Measurements from ENCODE around the gene LILRA2.
"Not testable (repeated sequence)": the region's sequence is repeated elsewhere in the genome, so short reads cannot be mapped to it uniquely, and the experiment has no call there.

Gene LILRA2

DNA sequence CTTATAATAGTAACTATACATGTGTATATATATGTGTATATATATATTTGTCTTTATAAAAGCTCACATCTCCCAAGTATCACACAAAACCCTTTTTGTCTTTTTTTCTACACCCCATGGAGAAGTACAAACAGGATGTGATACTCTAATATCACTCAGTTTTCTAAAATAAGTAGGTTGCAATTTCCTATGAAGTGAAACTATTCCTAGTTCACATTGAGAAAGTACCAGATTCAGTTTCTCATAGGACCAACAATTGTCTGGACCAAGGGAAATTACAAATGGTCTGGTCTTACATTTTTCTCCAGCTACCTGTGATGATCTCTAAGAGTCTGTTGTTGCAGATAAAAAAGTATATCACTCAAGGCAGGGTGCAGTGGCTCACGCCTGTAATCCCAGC, 38.8 kb downstream of the LILRA2 start:
- DNase-seq: no peak

DNA sequence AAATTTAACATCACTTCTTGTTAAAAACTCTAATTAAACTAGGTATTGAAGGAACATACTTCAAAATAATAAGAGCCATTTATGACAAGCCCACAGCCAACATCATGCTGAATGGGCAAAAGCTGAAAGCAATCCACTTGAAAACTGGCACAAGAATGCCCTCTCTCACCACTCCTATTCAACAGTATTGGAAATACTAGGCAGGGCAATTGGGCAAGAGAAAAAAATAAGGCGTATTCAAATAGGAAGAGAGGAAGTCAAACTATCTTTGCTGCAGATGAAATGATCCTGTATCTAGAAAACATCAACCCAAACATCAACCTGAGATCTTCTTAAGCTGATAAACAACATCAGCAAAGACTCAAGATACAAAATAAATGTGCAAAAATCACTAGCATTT, 41.1 kb downstream of the LILRA2 start:
- DNase-seq: no peak

DNA sequence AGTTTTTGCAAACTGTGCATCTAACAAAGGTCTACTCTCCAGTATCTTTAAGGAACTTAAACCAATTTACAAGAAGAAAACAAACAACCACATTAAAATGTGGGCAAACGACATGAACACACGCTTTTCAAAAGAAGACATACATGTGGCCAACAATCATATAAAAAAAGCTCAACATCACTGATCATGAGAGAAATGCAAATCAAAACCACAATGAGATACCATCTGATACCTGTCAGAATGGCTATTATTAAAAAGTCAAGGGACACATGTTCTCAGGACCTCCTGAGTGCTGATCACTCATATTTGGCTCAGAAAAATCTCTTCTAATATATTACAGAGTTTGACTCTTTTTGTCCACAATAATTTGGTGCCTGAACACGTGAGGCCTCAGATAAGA, 42.5 kb downstream of the LILRA2 start:
- no peak for DNase-seq

DNA sequence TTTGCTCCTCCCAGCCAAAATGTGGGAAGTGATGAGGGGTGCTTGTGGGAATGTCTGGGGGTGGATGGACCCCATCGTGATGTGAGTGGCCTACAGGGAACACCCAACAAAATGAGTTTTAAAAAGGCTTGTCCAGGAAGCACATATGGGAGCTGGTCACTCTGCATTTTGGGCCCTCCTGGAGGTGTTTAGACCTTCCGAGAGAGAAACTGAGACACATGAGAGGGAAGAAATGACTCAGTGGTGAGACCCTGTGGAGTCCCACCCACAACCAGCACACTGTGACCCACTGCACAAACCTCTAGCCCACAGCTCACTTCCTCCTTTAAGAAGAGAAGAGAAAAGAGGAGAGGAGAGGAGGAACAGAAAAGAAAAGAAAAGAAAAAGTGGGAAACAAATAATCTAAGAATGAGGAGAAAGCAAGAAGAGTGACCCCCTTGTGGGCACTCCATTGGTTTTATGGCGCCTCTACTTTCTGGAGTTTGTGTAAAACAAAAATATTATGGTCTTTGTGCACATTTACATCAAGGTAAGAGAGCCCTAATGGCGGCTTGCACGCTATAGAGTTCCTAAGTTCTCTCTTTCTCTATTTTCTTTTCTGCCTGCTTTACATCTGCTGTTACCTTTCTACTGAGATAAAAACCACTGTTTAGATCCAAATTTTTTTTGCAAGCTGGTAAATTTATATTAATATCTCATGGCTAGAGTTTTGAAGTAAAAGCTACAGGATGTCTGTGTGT, 43.4 kb downstream of the LILRA2 start:
- DNase-seq: no peak

DNA sequence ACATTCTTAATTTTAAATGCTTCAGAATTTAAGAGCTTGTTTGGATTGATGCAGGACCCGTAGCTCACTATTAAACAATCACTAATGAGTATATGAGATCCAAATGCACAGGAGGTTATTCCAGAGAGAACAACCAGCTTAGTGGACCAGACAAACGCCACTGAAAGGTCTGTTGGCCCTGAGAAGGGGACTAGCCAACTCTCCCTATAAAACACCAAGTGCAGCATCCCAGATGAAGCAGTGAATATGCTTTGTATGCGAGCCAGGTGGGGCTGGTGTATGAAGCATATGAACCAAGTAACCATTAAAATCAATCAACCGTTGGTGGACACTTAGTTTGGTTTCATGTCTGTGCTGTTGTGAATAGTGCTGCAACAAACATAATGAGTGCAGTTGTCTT, 46.9 kb downstream of the LILRA2 start:
- DNase-seq: no peak

DNA sequence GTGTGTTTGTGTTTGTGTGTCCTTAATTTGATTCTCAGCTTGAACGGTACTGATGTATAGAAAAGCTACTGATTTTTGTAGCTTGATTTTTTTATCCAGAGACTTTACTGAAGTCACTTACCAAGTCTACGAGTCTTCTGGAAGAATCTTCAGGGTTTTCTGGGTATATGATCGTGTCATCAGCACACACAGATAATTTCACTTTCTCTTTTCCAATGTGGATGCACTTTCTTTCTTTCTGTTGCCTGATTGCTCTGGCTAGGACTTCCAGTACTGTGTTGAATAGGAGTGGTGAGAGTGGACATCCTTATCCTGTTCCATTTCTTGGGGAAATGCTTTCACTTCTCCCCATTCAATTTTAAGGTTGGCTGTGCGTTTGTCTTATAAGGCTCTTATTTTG, 48.8 kb downstream of the LILRA2 start:
- no peak for DNase-seq

DNA sequence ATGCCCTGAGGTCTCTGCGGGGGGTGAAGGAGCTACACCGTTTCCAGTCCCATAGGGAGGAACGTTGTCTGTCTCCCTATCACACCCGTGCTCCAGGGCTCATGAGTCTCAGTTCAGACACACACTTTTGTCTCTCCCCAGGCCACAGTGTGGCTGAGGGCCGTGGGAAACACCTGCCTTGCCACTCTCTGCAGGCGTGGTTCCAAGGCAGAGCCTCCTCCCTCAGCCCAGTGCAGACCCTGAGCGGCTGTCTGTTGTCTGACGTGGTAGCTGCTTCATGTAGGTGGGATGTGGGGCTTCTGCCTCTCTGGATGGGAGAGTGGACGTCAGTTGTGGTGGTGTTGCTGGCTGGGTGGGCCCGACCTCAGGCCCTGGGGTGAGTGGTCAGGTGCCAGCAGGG, 50.6 kb downstream of the LILRA2 start:
- not testable (repeated sequence) for DNase-seq

DNA sequence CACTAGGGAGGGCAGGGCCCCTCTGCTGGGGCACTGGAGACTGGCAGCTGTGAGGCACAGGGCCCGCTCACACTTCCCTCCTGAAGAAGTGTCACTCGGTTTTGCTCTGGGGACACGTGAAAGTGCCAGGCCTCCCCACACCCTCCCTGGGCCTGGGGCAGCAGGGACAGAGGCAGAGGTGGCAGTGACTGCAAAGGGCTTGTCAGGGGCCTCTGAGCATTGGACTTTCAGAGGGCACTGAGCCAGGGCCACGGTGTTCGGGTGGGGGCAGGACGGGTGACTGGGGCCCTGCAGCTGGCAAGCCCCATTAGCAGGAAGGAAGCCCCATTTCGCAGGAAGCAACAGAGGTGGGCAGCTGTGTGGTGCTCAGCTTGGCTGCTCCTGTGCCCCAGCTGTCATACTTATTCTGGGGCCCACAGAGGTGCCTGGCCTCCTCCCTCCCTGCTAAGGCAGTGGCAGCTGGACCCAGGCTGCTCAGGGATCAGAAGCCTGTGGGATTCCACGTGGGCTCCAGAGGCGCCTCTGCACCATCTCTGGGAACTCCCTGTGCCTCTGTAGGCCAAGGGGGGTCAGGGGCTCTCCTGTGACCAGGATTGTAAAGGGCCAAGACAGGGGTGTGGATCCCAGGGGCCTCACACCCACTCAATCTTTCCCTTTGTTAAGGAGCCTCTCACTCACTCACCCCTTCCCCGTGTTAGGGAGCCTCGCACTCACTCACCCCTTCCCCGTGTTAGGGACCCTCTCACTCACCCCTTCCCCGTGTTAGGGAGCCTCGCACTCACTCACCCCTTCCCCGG, 51.5 kb downstream of the LILRA2 start:
- DNase-seq: not testable (repeated sequence)

DNA sequence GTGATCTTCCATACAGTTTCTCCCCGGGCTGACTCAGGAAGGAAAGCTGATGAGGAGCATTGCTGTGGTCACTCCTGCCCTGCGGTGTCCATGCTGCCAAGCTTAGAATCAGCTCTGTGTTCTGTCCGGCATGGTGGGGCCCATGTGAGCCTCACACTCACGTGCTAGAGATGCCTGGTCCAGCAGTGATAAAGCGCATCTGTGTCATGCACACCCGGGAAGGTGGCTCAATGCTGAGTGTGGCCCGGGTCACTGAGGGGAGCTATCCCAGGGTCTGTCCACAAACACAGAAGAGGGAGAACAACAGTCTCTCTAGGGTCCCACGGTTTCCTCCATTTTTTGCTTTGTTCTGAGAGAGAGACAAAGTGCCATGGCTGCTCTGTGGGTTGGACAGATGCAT, 53.2 kb downstream of the LILRA2 start:
- DNase-seq: no peak

DNA sequence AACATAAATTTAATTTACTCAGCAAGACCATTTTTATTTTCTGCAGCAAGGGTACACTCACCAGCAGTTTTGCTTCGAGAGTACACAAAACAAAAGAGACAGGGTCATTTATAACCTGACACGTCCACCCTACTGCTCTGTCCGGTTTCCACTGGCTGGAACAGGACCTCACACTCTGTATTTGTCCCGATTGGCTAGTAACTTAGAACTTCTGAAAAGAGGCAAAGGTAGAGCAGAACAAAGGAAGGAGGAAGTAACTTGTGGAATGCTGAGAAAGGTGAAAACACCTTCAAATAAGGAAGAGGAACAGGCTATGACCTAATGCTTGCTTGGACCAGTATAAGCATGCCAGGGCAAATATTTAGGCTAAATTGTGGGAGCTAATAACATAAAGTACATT, 54.3 kb downstream of the LILRA2 start:
- DNase-seq: not testable (repeated sequence)

DNA sequence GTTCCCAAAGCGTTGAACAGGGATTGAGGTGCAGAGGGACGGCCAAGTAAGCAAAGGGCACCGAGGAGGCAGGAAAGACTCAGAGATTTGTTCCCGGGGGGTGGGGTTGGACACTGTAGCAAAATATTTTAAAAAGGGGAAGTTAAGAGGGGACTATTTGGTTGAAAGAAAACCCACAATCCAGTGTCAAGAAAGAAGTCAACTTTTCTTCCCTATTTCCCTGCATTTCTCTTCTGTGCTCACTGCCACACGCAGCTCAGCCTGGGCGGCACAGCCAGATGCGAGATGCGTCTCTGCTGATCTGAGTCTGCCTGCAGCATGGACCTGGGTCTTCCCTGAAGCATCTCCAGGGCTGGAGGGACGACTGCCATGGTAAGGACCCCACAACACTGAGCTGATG, 56.7 kb downstream of the LILRA2 start, which contains the start of gene LILRB1:
TSS of gene LILRB1 (plus strand) at position 223 of the 400 bp plus-strand sequence. CDS start 590 bp downstream, outside the sequence.
- not testable (repeated sequence) for DNase-seq

DNA sequence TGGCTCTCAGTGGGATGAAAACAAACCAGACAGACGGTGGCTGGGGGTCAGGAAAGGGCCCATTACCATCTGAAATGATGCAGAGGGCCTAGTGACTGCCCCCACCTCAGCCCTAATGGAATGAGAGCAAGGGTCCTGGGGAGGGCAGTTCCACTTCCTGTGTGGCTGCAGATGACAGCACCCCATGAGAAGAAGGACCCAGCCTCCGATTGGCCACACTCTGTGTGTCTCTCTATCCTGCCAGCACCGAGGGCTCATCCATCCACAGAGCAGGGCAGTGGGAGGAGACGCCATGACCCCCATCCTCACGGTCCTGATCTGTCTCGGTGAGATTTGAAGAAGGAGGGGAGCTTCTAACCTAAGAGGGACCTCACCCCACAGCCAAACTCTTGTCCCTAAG, 57.2 kb downstream of the LILRA2 start:
- no peak for DNase-seq

DNA sequence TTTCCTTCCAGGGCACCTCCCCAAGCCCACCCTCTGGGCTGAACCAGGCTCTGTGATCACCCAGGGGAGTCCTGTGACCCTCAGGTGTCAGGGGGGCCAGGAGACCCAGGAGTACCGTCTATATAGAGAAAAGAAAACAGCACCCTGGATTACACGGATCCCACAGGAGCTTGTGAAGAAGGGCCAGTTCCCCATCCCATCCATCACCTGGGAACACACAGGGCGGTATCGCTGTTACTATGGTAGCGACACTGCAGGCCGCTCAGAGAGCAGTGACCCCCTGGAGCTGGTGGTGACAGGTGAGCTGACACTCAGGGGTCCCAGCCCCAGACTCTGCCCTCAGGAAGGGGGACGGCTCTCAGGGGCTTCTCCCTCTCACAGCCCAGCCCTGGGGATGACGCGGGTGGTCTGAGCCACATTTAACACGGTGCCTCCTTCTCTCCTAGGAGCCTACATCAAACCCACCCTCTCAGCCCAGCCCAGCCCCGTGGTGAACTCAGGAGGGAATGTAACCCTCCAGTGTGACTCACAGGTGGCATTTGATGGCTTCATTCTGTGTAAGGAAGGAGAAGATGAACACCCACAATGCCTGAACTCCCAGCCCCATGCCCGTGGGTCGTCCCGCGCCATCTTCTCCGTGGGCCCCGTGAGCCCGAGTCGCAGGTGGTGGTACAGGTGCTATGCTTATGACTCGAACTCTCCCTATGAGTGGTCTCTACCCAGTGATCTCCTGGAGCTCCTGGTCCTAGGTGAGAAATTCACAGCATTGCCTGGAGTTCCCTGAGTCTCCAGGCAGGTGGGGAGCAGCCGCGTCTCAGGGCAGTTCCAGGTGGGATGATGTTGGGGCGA, 58.1 kb downstream of the LILRA2 start:
- not testable (repeated sequence) for DNase-seq

DNA sequence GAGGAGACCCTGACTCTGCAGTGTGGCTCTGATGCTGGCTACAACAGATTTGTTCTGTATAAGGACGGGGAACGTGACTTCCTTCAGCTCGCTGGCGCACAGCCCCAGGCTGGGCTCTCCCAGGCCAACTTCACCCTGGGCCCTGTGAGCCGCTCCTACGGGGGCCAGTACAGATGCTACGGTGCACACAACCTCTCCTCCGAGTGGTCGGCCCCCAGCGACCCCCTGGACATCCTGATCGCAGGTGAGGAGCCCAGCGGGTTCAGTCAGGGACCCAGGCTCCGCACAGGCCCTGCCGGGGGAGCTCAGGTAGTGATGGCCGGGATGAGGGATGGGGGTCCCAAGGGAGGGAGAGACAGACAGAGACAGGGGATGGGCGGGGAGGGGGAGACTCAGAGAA, 58.9 kb downstream of the LILRA2 start:
- DNase-seq: not testable (repeated sequence)

DNA sequence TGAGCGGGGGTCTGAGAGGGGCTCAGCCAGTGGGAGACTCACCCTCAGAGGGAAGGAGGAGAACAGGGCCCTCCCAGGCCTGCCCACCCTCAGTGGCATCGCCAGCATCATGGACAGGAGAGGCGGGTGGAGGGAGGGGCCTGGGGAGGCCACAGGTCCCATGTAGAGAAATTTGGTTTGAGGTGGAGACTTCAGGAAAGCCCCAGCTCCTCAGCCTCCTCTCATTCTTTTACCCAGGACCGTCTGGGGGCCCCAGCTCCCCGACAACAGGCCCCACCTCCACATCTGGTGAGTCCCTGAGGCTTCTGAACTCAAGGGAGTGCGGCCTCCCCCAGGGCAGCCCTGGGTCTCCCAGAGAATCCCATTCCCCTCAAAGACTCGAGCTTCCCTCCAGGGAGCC, 59.8 kb downstream of the LILRA2 start:
- DNase-seq: no peak

DNA sequence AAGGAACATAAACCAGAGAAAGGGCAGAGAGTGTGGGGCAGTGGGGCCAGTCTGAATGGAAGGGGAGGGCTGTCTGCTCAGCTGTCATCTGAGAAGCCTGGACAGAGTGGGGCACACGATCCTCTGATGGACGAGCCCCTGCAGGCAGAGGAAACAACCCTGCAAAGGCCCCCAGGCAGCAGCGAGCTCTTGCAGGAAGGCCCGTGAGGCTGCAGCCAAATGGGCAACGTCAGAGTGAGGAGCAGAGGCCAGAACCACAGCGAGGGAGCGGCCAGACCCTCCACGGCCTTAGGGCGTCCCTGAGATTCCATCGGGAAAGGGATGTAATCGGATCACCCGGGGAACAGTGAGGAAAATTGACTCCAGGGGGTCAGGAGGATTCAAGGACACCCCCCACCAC, 62.5 kb downstream of the LILRA2 start:
- not testable (repeated sequence) for DNase-seq

DNA sequence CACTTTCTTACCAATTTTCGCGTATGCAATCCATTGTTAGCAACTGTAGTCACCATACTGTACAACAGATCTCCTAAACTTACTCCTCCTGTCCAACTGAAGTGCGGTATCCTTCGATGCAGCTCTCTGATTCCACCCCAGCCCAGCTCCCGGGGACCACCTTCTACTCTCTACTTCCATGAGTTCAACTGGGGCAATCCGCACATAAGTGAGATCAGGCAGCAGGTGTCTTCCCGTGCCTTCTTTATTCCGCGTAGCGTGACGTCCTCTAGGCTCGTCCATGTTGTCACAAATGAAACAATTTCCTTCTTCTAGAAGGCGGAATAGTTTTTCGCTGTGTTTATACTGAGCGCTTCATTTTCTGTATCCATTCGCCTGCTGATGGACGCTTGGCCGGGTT, 65.1 kb downstream of the LILRA2 start:
- no peak for DNase-seq
